Kidney (tissue), 14 donors: ENCODE data around the gene ZNF91. TPM values are rescaled to one million over a fixed set of nuclear protein-coding genes. Genes with fewer than 3 reads are reported as not detected.
"Not testable (repeated sequence)": the region's sequence is repeated elsewhere in the genome, so short reads cannot be mapped to it uniquely, and the experiment has no call there.

Experiments
- DNase-seq, 5 donors: peaks; one replicate each; pipeline ENCODE4 v3.0.0-alpha.2; 2013 to 2020
- FAIRE-seq: peaks from 2 replicates; lab custom pipeline; 2012; peaks lifted over from hg19 to GRCh38; lab: Jason Lieb, UNC
- H3K27ac ChIP-seq, 2 donors: one replicate each; pipeline ENCODE4 v1.7.0; 2013; ENCODE audit warnings: low read depth in 2 of 2, low read length in 2 of 2, inconsistent platforms in 1 of 2
- H3K27me3 ChIP-seq: one replicate; pipeline ENCODE4 v1.7.1; 2013; ENCODE audit warnings: low read length, inconsistent platforms; ENCODE audit not compliant: control insufficient read depth, insufficient read depth
- H3K36me3 ChIP-seq, 3 donors: one replicate each; pipeline versions ENCODE4 v1.7.0 to v1.7.1; 2013; ENCODE audit warnings: low read length in 3 of 3, control low read depth in 1 of 3, inconsistent platforms in 1 of 3; ENCODE audit not compliant: insufficient read depth in 3 of 3, control insufficient read depth in 2 of 3
- H3K4me1 ChIP-seq, 3 donors: one replicate each; pipeline versions ENCODE4 v1.7.0 to v1.7.1; 2013; ENCODE audit warnings: low read length in 3 of 3, inconsistent platforms in 1 of 3, low read depth in 1 of 3; ENCODE audit not compliant: control insufficient read depth in 2 of 3, insufficient read depth in 2 of 3
- H3K4me3 ChIP-seq, 3 donors: one replicate each; pipeline versions ENCODE4 v1.7.0 to v1.8.1; 2013; ENCODE audit warnings: low read length in 3 of 3, control low read depth in 1 of 3, inconsistent platforms in 1 of 3
- H3K9ac ChIP-seq, 3 donors: one replicate each; pipeline versions ENCODE4 v1.7.0 to v1.7.1; 2013; ENCODE audit warnings: low read length in 3 of 3, control low read depth in 1 of 3, inconsistent platforms in 1 of 3
- H3K9me3 ChIP-seq, 3 donors: one replicate each; pipeline versions ENCODE4 v1.7.0 to v1.7.1; 2013; ENCODE audit warnings: low read length in 3 of 3, control low read depth in 1 of 3, inconsistent platforms in 1 of 3; ENCODE audit not compliant: control insufficient read depth in 2 of 3, insufficient read depth in 1 of 3
- CTCF ChIP-seq: IDR thresholded peaks from 3 replicates; pipeline ENCODE4 v1.5.1; 2012; ENCODE audit warnings: mild to moderate bottlenecking, moderate library complexity, borderline replicate concordance; ENCODE audit not compliant: insufficient read depth; ENCODE audit errors: extremely low read depth
- intact Hi-C: fragments of 100-400 bp; cut with DNase I; formaldehyde crosslinking; loops from one replicate; pipeline ENCODE4 v1.11.1; 2022
- polyA plus RNA-seq: library from polyadenylated mRNA; stranded (reverse); fragments of 350-450 nt; fragmentation: Illumina TruSeq; extraction: RNeasy Lipid Tissue Mini Kit (QIAGEN cat#74804); gene quantifications from one replicate; pipeline ENCODE4 v1.2.3, GENCODE V29; 2014; ENCODE audit warnings: low read depth, low replicate concordance; ENCODE audit not compliant: insufficient read depth
- total RNA-seq: library from RNA; stranded (reverse); fragmentation: NEBNext Ultra II Directional; extraction: Animal tissue kit (Norgen Biotek cat#: 25700); gene quantifications from one replicate; pipeline ENCODE4 v1.2.1, GENCODE V29; 2021
- donor health status: control.
- donor health status: control.
- donor health status: control.
- donor health status: control.
- donor health status: control.
- donor health status: DM: yes; HTN: yes; CAD: no.
- donor health status: Normal renal cell carcinoma (clear cell type).

Gene ZNF91
- total and polyA plus RNA-seq, 2 donors from 2014 or later: 16.3 to 68.5 TPM

- TF ChIP-seq CTCF: no peak
- no peaks in the 10 kb centered on the region for H3K36me3 ChIP-seq
- no peak overlapping the region for H3K9ac ChIP-seq
- H3K27ac ChIP-seq: no peak overlapping the region
- no peaks in the 10 kb centered on the region for H3K27me3 ChIP-seq
- intact Hi-C loops: no loop called here
- no peaks in the 10 kb centered on the region for H3K9me3 ChIP-seq
- H3K4me1 ChIP-seq: no peaks in the 10 kb centered on the region
- FAIRE-seq (no peak), DNase-seq (no peak)
- no peak overlapping the region for H3K4me3 ChIP-seq
These were observed 25.6 kb upstream of the ZNF91 start for GRCh38 chr19:23420824-23421223.

GRCh38 chr19:23419261-23419660 is 24.0 kb upstream of the ZNF91 start:
- H3K36me3 ChIP-seq, H3K9me3 ChIP-seq: not testable (repeated sequence)

GRCh38 chr19:23415561-23416191 is 20.4 kb upstream of the ZNF91 start:
- Histone ChIP-seq H3K36me3 (no peaks in the 10 kb centered on the region), H3K27ac (no peak overlapping the region), H3K27me3 (no peaks in the 10 kb centered on the region), H3K9ac (peak overlapping the region in 1 of 3 donors; percentile 30), H3K9me3 (no peaks in the 10 kb centered on the region), H3K4me3 (peak overlapping the region; percentile 56 to 63 (median 63)), H3K4me1 (no peaks in the 10 kb centered on the region)
- FAIRE-seq: no peak
- peak in 4 of 5 donors; percentile 82 to 89 (median 86) for DNase-seq
- TF ChIP-seq CTCF: no peak
- intact Hi-C loops: no loop called here

More at GRCh38 chr19:23419261-23419660, 24.0 kb upstream of the ZNF91 start:
- FAIRE-seq, H3K9ac ChIP-seq, H3K4me1 ChIP-seq, intact Hi-C loops, DNase-seq, H3K4me3 ChIP-seq, H3K27ac ChIP-seq, H3K27me3 ChIP-seq: not testable (repeated sequence)

- intact Hi-C loops: no loop called here
- Histone ChIP-seq H3K36me3 (no peaks in the 10 kb centered on the region), H3K9me3 (no peaks in the 10 kb centered on the region), H3K4me3 (peak overlapping the region; percentile 56 to 63 (median 63)), H3K4me1 (no peaks in the 10 kb centered on the region), H3K27ac (no peak overlapping the region), H3K9ac (peak overlapping the region in 1 of 3 donors; percentile 30), H3K27me3 (no peaks in the 10 kb centered on the region)
- DNase-seq (peak in 4 of 5 donors; percentile 25 to 50 (median 41)), FAIRE-seq (no peak)
- no peak for TF ChIP-seq CTCF
These were observed 19.8 kb upstream of the ZNF91 start for GRCh38 chr19:23415034-23415433.
